ENCODE measurements around the gene MC1R.
"Not testable (repeated sequence)": the region's sequence is repeated elsewhere in the genome, so short reads cannot be mapped to it uniquely, and the experiment has no call there.

MC1R gene

DNA sequence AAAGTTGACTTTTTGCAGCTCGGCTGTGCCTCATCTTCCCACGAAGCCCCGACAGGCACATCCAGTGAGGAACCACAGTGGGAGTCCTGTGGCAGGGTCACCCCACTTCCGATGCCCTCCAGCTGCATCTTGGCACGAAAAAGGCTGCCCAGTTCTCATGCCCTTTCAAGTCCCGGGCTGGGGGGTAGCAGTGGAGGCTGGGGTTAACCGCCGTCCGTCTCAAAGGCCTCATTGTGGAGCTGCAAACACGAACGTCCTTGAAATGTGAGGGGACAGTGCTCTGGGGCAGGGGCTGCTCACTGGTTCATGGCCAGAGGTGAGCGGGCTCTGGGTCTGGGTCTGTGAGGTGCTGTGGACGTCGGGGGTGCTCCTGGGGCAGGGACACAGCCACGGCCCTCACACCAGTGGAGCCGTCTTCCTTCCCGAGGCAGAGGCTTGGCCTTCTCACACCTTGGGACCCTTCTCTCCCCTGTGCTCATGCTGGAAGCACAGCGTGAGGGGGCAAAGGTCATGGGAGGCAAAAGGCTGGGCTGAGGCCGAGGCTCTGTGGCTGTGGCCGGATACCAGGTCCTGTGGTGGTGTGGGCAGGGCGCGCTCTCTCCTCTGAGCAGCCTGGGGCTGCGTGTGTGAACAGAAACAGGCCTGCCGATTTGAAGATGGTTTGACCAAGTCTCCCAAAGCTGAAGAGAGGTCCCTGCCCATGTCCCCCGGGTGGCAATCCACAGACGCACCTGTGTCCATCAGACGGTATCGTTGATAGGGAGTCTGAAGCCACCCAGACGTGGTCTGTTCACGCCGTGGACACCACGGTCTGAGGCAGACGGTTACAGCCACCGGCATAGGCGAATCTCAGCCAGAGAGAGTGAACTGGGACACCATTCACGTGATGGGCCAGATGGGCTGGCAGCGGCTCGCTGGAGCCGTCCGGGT is 3.1 kb upstream of the MC1R start:
- no peak for DNase-seq

DNA sequence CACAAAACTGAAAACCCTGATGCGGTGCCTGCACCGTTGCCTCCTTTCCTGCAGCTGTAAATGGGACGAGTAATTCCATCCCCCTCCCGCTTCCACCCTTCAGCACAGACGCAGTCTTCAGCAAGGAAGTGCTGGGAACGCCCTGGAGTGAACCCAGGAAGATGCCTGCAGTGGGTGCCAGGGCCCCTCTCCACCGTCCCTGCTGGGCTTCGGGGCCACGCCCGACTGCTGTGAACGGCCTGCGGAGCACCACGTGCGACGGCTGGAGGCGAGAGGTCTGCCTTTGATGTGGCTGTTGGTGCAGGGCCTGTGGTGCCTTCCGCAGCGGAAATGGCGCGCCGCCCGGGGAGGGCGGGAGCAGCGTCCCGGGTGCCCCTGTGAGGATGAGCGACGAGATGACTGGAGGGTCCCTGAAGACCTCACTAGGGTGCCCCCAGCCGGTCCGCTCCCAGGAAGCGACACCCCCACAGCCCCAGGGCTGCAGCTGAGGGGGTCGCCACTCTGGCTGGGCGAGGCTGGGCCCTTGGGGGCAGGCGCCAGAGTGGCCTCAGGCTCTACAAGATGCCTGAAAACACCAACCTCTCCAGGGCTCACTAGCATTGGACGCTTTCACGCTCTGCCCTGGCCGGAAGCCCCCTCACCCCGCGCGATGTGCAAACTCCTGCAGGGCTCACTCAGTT is 749 bp upstream of the MC1R start:
- DNase-seq, result no peak

DNA sequence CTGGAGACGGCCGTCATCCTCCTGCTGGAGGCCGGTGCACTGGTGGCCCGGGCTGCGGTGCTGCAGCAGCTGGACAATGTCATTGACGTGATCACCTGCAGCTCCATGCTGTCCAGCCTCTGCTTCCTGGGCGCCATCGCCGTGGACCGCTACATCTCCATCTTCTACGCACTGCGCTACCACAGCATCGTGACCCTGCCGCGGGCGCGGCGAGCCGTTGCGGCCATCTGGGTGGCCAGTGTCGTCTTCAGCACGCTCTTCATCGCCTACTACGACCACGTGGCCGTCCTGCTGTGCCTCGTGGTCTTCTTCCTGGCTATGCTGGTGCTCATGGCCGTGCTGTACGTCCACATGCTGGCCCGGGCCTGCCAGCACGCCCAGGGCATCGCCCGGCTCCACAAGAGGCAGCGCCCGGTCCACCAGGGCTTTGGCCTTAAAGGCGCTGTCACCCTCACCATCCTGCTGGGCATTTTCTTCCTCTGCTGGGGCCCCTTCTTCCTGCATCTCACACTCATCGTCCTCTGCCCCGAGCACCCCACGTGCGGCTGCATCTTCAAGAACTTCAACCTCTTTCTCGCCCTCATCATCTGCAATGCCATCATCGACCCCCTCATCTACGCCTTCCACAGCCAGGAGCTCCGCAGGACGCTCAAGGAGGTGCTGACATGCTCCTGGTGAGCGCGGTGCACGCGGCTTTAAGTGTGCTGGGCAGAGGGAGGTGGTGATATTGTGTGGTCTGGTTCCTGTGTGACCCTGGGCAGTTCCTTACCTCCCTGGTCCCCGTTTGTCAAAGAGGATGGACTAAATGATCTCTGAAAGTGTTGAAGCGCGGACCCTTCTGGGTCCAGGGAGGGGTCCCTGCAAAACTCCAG is 1.1 kb downstream of the MC1R start:
- no peak for DNase-seq

DNA sequence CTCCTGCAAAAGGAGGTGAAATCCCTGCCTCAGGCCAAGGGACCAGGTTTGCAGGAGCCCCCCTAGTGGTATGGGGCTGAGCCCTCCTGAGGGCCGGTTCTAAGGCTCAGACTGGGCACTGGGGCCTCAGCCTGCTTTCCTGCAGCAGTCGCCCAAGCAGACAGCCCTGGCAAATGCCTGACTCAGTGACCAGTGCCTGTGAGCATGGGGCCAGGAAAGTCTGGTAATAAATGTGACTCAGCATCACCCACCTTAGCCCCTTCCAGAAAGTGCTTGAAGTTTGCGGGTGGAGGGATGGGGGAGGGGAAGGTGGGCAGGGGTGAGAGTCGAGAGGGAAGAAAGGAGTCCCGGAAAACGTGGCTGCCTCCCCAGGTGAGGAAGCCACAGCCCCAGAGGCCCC is 2.1 kb downstream of the MC1R start:
- no peak for DNase-seq

DNA sequence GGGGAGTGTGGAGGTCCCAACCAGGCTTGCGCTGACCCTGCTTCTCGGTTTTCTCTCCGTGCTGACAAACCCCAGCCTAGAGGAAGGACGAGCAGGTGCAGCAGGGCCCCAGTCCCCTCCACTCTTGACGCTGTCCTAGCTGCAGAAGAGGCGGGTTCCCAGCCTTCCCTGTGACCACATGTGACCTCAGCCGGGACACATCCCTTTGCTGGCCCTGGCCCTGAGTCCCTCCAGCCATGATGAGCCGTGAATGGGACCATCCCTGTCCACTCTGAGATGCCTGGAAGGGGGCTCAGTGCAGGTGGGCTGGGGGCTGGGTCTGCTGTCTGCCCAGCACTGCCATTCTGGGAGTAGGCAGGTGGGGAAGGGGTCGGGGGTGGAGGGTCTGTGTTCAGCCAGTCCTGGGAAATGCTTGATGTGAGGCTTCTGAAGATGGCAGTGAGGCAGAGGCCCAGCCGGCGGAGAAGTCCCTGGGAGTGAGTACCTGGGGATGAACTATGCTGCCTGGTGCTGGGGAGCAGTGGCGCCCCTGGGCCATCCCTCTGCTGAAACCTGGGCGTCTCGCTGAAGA is 2.6 kb downstream of the MC1R start:
- no peak for DNase-seq

DNA sequence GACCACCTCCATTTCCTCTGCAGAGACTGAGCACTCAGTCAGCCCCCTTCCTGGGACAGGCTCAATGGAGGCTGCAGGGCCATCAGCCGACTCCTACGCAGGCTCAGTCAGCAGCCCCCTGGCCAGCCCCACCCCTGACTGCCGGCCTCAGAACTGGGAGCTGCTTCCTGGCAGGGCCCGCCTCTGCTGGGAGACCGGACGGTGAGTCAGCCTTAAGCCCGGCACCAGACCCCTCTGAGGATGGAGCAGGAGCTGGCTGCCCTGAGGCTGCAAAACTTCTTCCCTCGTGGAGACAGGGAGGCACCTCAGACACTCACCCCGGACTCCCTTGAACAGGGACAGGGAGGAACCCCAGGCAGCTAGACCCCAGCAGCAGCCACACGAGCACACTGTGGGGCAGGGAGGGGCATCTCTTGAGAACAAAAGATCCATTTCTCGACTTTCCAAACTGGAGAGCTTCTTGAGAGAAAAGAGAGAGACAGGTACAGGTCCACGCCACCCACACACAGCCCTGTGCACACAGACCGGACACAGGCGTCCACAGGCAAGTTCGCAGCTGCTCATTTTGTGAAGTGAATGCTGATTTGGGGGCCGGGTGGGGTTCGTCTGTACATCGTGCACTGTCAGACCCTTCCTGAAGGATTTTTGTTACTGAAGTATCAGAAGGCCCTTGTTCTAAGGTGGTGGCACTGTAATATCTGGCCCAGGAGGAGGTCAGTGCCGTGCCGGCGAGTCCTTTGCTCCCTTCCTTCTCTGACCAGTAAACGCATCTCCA is 3.2 kb downstream of the MC1R start:
- peak; percentile 3 for DNase-seq

DNA sequence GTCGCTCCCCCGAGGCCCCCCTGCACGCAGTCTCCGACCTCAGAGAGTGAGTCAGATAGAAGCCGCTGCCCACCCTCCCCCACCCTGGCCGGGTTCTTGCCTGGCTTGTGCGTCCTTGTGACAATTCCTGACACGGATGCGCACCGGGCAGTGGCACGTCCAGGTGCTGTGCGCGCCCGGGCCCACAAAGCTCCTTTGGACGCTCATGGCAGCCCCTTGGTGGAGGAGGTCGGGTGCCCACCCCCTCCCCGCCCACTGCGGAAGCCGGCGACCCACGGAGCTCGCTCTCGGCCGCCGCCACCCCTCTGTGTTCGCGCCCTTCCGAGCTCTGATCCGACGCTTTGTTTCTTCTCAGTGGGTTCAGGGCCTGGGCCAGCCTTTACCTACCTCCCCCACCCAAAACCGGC is 3.8 kb downstream of the MC1R start:
- no peak for DNase-seq

DNA sequence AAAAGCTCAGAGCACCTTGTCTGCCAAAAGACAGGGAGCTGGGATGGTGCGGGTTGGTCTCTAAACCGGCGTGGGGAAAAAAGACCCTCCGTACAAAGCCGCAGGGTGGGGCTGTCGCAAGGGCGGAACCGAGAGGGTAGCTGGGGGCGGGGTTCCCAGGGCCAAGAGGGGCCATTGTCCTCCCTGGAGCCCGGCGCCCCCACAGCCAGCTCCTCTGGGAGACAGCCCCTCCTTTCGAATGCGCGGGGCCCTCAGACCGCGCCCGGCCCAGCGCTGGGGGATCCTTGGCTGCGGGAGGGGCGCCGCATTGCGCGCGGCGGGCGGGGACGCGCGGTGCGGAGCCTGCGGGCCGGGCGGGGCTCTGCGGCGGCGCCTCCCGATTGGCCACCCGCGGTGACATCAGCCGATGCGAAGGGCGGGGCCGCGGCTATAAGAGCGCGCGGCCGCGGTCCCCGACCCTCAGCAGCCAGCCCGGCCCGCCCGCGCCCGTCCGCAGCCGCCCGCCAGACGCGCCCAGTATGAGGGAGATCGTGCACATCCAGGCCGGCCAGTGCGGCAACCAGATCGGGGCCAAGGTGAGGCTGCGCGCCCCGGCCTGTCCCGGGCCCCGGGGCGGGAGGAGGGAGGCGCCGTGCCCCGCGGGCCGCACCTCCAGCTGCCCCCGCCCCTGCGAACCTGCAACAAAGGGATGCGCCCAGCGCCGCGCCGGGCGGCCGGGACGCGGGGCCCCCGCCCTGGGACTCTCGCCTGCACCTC is 4.4 kb downstream of the MC1R start, which contains the start of gene TUBB3:
TSS of gene TUBB3 (plus strand) at position 459 of the 756 bp plus-strand sequence. CDS start at position 519, 60 bp downstream.
- DNase-seq, result peak; percentile 63

DNA sequence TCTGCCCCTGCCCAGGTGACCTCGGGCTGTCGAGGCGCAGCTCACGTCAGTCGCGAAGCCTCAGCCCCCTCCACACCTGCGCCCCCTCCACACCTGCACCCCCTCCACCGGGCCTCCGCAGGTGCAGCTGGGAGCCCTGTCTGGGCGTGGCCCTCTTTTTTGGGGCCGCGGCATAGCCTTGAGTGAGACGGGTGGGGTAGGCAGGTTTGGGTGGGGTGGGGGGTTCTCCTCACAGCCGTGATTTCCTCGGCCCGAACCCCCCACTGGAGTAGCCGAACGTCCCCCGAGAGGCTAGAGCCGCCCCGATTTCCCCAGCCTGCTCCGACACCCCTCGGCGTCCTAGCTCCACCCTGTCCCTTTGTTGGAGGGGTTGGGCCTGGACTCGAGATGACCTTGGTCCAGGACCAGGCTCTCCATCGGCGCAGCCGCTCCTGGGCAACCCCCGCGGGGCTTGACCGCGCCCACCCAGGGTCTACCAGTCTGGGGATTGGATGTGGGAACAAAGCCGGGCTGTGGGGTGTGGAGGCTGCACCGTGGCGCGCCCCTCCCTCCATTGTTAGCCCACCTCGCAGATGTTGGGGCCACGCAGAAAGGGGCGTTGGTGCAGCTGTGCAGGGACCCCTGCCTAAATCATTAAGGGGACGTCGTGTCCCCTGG is 5.1 kb downstream of the MC1R start:
- no peak for DNase-seq

DNA sequence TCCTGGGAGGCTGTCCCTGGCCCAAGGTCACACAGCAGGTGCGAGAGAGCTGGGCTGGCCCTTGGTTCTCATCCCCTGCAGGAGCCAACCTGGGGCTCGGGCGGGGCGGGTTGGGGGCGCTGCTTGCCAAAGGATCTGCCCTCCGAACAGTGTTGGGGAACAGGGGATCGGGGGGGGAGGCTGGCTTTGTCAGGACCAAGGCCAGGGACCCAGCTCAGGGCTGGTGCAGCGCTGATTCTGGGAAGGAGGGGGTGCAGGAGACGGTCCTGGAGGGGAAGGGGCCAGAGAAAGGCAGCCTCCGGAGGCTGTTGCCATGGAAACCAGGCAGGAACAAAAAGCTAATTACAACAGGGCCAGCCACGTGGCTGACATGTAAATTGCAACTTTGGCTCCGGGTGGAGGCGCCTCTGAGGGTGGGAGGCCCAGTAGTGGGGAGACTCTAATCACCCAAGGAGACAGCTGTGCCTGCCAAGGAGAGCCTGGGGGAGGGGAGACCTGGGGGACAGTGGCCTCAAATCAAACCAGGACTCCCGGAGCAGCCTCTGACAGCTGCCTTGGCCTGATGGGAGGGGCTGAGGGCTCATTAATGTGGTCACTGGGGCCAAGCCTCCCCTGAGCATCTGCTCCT is 5.7 kb downstream of the MC1R start:
- peak; percentile 37 for DNase-seq

DNA sequence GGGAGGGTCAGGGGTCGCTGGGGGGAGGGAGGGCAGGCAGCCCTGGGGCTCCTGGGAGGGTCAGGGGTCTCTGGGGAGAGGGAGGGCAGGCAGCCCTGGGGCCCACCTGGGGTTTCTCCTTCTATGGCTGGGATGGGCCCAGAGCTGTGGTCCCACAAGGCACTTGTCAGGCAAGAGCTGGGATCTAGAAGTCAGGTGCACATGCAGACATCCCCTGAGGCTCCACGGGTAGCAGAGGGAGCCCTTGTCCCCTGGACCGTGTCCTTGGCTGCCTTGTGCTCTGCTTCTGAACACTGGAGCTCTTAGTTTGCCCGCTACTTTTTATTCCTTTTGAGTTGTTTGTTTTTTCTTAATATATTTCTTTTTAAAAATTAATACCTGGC is 6.3 kb downstream of the MC1R start:
- DNase-seq, result no peak

DNA sequence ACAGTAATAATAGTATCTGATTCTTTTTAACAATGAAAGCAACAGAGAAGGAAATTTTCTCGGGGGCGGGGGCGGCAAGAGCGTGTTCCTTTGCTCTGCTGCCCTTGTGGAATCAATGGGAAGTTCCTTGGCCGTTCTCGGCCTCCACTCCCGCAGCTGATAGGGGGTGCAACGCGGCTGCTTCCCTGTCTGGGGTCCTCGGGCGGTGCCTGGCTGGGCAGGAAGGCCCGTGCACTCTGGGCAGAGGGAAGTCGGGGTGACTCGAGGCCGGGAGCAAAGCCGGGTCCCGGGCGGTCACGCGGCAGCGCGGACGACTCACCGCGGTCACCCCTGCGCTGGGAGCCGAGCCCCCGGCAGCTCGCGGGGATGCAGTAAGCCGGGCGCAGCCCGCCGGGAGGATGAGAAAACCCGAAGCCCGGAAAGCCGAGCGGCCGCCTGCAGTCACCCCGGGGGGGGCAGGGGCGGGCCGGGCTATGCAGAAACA is 7.0 kb downstream of the MC1R start:
- DNase-seq, result no peak

DNA sequence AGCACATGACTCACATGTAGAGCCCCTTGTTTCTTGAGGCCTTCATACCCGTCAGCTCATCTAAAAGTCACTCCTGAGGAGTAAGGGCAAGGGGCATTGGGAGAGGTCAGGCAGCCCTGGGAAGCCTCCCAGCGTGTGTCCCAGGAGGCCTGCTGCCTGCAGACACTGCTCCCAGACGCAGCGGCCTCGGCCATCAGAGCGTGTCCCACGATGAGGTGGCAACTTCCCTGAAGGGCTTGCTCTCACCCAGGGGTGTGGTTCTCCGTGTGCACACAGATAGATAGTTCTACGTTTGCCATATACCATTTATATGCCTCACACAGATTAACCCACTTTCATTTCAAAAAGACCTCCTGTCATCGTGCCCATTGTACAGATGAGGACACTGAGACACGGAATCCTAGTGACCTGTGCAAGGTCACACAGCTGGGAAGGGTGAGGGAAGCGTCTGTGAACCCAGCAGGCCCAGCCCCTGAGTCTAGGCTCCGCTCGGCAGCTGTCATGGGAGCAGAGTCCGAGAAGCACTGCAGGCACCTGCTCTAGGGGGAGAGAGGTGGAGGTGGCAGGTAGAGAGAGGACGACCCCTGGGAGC is 12.7 kb downstream of the MC1R start:
- no peak for DNase-seq

DNA sequence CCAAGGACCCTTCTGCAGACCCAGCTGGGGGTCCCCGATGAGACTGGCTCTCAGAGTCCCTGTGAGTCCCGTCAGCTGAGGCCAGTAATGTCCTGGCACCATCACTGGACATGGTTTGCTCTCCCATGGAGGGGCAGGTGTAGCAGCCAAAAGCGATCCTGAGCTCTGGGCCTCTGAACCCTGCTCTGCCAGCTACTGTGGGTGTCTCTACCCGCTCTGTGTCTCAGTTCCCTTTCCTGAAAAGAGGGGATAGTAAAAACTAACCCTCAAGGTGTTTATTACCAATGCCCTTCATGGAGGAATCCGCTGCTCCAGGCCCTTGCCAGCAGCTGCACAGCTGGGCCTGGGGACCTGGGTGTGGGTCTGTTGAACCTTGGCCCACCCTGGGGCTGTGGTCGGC is 13.3 kb downstream of the MC1R start:
- no peak for DNase-seq

DNA sequence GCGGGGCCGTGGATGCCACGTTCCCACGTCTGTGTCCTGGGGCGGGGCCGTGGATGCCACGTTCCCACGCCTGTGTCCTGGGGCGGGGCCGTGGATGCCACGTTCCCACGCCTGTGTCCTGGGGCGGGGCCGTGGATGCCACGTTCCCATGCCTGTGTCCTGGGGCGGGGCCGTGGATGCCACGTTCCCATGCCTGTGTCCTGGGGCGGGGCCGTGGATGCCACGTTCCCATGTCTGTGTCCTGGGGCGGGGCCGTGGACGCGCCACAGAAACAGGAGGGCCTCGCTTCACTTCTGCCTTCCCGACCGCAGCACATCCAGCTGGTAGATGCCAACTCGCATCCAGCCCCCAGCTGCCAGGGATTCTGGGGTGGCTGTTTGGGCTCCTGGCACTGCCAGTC is 15.4 kb downstream of the MC1R start:
- DNase-seq, result not testable (repeated sequence)

DNA sequence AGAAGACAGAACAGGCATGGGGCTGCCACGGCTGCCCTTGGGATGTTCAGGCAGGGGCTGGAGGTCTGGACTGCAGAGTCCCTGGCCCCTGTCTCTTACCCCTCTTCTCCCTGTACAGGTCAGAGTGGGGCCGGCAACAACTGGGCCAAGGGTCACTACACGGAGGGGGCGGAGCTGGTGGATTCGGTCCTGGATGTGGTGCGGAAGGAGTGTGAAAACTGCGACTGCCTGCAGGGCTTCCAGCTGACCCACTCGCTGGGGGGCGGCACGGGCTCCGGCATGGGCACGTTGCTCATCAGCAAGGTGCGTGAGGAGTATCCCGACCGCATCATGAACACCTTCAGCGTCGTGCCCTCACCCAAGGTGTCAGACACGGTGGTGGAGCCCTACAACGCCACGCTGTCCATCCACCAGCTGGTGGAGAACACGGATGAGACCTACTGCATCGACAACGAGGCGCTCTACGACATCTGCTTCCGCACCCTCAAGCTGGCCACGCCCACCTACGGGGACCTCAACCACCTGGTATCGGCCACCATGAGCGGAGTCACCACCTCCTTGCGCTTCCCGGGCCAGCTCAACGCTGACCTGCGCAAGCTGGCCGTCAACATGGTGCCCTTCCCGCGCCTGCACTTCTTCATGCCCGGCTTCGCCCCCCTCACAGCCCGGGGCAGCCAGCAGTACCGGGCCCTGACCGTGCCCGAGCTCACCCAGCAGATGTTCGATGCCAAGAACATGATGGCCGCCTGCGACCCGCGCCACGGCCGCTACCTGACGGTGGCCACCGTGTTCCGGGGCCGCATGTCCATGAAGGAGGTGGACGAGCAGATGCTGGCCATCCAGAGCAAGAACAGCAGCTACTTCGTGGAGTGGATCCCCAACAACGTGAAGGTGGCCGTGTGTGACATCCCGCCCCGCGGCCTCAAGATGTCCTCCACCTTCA is 16.2 kb downstream of the MC1R start:
- DNase-seq, result no peak

DNA sequence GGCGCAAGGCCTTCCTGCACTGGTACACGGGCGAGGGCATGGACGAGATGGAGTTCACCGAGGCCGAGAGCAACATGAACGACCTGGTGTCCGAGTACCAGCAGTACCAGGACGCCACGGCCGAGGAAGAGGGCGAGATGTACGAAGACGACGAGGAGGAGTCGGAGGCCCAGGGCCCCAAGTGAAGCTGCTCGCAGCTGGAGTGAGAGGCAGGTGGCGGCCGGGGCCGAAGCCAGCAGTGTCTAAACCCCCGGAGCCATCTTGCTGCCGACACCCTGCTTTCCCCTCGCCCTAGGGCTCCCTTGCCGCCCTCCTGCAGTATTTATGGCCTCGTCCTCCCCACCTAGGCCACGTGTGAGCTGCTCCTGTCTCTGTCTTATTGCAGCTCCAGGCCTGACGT is 17.0 kb downstream of the MC1R start:
- not testable (repeated sequence) for DNase-seq

DNA sequence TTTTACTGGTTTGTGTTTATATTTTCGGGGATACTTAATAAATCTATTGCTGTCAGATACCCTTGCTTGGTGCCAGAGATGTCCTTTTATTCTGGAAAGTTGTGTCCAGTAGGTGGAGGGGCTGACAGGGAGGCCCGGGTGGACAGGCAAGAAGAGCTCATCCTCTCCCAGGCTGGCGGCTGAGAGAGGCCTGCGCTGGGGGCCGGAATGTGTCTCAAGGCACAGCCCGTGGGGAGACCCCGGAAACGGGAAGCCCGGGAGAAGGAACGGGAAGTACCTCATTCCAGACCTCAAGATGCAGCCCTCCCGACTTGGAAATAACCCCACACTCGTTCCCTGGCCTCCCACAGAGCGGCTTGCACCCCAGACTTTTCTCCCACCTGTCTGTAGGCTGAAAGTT is 17.4 kb downstream of the MC1R start:
- no peak for DNase-seq
